Inferior parietal cortex (tissue), 1 donor: ENCODE data around the gene EOMES.
"Not testable (repeated sequence)": the region's sequence is repeated elsewhere in the genome, so short reads cannot be mapped to it uniquely, and the experiment has no call there.

Source experiments
- DNase-seq: peaks from one replicate; pipeline ENCODE4 v3.0.0-alpha.2; 2016; ENCODE audit errors: extremely low spot score

EOMES gene

DNA sequence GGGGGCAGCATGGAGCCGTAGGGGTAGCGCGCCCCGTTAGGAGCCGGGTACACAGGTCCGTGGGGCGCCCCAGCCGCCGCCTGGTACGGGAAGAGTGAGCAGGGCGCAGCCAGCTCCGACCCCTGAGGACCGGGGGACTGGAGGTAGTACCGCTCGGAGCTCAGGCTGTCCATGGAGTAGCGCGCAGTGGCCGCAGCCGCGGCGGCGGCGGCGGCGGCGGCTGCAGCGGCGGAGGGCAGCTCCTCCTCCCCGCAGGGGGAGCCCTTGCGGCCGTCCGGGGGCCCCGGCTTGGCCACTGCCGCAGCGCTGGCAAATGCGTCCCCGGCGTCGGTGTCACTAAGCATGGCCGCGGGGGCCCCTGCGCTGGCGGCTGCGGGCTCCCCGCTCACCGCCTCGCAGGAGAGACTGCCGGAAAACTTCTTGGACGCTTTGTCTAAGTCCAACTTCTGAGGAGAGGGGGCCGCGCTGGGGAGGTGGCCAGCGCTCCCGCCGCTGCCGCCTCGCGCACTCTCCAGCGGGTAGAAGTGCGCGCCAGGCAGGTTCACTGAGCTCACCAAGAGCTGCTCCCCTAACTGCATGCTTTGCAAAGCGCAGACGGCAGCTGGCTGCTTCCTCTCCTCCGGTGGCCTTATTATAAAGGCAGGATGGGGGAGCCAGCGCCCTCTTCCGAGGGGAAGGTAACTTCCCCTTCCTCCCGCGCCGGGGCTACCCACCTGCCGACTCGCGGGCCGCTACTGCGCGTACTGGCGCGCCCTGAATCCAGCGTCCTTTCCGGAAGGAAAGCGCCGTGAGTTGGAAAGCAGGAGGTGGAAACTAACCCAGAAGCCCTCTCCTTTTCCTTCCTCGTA, at the start of gene EOMES:
Gene EOMES, minus strand, starts transcription at position 607 of the 848 bp plus-strand sequence. Its CDS starts 29 bp downstream, at position 578.
- DNase-seq, result no peak

DNA sequence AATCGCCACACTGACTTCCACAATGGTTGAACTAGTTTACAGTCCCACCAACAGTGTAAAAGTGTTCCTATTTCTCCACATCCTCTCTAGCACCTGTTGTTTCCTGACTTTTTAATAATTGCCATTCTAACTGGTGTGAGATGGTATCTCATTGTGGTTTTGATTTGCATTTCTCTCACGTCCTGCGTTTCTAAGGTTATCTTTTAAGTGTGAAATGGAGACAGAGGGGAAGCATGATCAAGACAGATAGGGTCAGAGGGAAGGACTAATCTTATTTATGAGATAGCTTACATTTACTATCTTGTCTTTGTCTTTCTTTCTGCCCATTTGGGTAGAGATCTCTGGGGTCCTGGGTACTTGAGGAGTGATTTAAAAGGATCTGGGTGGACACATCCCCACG, 48.3 kb upstream of the EOMES start:
- not testable (repeated sequence) for DNase-seq

DNA sequence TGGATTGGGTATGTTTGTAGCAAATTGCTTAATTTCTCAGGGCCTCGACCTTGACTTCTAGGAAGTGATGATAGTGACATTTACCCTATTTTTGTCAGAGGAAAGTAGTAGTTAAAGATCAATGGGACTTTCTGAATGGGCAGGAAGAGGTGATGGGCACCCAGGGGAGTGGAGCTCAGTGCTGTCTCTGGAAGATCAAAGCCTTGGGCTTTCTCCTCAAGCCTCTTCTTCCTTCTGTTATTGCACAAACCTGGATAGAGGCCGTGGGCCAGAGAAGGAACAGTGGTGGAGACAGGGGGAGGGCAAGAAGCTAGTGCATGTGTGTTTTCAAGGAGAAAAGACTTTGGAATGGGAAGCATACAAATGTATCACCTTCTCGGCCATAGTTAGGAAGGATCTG, 44.9 kb upstream of the EOMES start:
- no peak for DNase-seq

DNA sequence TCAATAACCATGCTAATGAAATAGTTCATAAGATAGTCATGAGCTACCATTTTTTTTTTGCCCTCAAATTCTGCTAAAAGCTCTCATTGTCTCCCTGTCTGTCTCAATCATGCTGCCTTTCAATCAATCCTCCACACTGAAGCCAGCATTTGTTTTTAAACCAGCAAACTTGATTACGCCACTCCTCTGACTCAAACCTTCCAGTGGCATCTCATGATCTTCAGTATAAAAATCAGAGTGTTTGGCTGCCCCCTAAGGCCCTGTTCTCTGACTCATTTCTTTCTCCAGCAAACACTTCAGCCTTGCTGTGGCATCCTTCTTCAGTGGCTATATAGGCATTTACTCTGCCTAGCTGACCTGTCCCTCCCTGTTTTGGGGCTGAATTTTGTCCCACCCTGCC, 36.0 kb upstream of the EOMES start:
- no peak for DNase-seq

DNA sequence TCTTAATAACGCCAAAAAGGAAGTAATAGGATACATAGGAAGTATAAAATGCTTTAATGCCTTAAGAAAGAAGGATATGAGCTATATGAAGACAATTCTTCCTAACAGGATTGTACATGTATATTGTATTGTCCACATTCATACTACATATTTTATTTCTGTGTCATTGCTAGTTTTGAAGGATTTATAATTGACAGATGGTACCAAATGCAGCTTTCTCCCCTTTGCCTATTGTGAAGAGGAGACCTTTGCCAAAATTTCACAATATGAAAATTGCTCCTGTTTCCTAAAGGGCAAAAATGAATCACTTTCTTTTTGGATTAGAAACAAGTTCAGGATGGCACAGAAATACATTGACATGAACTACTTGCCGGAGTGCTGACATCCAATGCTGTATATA, 34.8 kb upstream of the EOMES start:
- DNase-seq, result no peak

DNA sequence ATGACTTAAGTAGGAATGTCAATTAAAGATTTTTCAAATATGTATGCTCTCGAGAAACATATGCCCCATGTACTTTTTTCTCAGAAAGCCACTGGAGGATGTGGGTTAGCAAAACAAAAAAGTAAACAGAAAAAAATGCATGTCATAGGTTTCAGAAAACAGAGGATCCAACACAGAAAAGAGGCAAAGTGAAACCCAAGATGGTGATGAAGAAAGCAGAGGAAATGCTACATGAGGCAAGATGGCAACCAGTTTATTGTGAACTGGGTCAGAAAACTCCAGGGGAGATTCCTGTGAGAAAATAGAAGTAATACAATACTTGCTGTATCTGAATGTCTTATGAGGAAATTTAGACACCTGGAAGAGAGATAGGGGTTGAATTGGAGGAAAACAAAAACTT, 30.8 kb upstream of the EOMES start:
- no peak for DNase-seq

DNA sequence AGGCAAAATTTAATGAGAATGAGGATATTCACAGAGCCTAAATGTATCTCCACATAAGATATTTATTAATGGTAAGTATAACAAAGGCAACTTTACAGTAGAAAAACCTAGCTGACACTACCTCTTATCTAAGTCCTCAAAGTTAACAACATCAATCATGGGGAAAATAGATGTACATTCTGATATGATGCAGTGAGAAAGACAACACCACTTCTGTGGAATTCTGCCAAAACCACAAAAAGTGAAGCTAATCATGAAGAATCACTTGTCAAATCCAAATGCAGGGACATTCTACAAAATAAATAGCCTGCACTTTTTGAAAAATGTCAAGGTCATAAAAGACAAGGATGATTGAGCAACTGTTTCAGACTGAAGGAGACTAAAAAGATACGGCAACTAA, 27.5 kb upstream of the EOMES start:
- no peak for DNase-seq

DNA sequence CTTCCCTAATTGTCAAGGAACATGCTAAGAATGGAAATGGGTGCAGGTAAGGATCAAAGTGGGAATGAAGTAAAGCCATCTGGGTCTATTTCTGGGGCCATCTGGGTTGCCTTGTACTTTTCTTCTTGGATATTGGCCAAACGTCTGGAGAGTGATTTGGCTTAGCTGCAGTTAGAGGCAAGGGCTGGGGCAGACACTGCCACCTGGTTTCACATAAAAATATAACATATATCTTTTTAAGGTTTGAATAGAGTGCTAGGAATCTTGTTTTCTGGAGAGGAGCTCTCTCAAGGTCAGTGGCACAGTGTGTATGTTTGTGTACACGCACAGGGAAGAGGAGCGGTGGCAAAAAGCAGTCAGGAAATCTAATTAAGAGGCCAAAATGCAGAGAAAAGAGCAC, 24.7 kb upstream of the EOMES start:
- DNase-seq, result no peak

DNA sequence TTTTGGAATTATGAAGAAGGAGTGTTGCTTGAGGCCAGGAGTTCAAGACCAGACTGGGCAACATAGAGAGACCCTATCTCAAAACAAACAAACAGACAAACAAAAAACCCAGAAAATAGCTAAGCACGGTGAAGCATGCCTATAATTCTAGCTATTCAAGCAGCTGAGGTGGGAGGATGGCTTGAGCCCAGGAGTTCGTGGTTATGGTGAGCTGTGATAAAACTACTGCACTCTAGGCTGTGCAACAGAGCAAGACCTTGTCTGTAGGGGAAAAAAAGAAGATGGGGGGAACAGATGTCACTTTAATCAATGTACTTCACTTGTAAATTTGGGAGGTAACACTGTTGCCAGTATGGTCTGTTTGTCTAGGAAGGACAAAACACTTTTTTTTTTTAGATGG, 18.7 kb upstream of the EOMES start:
- DNase-seq, result no peak

DNA sequence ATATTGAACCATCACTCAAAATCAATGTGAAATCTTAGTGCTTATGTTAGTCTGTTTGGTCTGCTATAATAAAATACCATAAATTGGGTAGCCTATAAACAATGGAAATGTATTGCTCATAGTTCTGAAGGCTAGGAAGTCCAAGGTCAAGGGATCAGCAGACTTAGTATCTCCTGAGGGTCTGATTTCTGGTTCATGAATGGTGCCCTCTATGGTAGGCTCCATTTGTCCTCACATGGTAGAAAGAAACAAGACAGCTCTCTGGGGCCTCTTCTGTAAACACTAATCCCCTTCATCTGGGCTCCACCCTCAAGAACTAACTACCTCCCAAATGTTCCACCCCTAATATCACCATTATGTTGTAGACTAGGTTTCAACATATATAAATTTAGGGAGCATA, 15.0 kb upstream of the EOMES start:
- no peak for DNase-seq

DNA sequence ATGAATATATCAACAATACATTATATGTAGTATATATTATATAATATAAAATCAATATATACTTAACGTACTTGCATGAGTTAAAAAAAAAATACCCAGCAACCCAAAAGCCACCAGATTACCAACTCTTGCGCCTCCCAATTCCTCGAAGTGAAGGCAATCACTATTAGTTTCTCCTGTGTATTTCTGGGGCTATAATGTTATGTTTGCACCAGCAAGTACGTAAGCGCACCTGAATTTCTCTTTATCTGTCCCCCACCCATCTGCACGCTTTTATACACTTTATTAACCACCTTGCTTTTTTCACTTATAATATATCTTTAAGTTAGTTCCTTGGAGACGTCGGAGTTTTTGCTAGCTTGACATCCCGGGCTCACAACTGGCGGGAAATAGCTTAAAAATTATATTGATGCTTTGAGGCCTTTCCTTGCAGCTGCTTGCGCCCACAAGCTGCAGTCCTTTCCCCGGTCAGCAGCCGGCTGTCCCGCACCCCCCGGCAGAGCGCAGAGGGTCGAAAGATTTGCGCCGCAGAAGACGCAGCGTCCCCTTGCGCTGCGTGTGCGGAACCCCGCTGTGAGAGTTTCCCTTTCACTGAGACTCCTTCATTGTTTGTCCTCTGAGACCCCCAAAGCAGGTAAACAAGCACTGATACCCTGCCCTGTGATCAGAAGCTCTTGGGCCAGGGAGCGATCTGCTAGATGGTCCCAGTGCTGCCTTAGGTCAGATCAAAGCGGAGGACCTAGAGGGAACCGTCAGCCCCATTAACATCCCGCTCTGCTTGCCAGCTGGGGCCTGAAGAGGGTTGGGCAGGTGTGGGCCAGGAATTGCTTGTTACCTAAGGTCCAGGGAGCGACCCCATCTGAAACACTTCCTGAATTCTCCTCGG, 8.9 kb upstream of the EOMES start:
- DNase-seq, result no peak

DNA sequence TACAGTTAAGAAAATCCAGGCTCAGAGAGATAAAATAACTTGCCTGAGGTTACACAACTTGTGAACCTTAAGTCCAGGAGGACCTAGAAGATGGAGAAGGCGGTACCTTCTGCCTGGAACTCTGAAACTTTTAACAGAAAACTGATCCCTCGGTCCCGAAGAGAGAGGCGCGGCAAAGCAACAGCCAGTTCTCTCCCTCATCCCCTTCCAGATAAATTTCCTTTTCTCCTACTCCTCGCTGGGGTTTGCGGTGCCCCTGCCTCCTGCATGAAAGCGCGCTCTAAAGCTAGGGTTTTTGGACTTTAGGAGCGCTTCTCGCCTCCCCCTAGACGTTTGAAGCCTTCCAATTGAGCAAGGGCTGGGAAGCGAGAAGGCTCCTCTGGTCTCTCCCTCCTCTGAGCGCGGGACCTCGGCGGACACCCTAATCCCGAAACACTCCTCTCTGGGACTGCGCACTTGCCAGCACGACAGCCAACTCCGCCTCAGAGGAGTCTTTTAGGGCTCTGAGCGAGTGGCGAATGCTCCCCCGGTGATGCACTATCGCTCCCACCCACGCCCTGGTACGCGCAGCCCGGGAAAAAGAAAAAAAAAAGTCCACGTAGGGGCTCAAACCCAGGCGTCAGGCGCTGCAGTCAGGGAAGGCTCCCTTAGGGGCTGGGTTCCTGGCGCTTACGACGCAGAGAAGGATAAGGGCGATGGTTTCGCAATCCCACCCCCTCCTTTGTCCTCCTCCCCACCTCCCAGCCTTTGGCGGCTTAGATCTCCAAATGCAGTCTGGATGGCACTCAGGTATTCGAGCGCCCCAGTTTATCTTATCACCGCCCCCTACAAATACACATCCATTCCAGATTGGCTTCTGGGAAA, 7.9 kb upstream of the EOMES start:
- DNase-seq, result no peak

DNA sequence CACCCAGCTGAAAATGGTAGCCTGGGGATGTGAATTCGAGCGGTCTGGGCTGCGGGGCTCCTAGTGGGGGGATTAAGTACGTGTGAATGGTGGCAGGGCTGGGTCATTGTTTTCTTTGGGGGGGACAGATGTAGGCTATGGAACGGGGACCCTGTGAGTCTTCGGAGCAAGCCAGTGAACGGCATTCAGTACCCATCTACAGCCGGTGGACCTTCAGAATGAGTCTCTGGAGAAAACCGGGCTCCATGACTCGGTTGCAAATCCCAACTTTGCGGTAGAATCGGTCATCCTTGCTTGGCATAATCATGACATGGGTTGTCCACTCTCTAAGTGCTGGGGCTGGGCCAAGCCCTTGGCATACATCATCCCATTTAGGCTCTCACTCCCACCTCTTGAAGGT, 7.2 kb upstream of the EOMES start:
- no peak for DNase-seq

DNA sequence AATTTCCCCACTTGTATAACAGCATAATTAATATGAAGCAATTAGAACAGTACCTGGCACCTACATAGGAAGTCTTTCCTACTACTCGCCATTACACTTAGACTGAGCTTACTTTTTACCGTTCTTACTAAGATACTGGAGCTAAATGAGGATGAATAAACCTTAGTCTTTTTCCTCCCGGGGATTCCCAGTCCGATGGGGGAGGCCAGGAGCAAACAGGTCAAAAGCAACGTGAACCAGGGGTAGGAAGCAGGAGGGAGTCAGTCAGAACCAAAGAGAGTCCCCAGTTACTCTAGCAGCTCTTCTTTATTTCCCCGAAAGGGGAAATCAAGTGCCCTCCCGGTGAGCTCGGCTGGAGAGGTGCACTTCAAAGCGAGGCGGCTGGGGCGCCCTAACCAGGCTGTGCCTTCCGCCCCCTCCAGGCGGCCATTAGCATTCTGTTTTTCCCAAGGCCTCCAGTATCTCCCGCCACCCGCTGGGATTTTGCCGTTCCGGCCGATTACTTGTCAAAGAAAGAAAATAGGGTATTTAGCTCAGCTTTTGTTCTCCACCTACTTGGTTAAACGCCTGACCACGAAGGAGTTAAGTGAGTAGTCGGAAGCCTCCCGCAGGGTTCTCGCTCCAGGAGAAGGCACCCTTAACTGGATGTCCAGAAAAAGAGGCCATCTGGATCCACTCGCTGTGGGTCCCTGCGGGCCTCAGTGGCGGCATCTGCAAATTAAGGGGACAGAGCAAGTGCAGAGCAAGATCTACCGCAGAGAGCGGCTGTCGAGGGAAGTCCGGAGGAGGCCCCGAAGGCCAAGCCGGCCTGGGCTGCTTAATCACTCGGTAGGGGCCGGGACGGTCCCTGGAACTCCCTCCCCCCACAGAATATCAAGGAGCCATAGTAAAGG, 6.3 kb upstream of the EOMES start:
- no peak for DNase-seq

DNA sequence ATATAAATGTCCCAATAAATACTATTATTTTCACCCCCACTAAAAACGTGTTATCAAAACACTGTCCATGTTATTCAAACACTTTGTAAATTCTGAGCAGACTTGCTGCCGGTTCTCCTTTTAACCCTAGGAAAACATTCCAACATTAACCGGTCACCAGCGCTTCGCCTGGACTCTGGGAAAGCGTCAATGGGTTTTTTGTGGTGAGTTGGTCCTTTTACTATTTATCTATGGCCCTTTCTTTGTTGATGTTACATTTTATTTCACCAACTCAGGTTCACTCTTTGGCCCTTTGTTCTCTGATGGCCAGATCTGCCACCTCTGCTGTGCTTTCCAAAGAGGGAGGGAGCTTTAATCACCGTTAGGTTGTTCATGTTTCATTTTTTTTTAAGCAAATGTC, 4.1 kb upstream of the EOMES start:
- no peak for DNase-seq

DNA sequence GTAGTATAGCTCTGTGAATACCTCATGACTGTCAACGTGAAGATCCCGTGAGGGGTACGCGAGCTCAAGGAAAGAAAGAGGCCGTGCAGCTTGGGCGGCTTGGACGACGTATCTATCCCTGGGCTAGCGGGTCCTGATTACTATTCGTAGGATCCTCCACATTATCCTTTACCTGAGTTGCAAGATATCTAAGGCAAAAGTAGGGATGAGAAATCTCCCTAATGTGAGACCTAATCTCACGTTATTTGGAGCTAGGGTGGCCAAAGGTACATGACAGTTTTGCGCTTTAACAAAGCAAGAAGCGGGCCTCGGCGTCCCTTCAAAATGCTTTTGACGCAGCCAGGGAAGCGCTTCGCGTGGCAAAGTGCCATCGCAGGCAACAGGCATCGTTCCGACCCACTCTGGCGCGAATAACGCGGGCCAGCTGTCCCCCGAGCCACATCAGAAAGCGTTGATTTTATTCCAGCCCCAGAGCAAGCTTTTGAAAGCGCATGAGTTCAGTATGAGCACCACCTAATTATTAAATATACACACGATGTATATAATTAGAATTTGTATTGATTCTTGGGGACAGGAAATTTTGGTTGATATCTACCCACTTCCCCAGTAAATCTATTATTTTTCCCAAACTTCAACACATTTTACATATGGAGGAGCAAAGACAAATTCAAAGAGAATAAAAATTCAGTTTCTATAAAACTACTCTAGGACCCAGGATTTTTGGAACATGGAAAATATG, 2.5 kb upstream of the EOMES start:
- no peak for DNase-seq

DNA sequence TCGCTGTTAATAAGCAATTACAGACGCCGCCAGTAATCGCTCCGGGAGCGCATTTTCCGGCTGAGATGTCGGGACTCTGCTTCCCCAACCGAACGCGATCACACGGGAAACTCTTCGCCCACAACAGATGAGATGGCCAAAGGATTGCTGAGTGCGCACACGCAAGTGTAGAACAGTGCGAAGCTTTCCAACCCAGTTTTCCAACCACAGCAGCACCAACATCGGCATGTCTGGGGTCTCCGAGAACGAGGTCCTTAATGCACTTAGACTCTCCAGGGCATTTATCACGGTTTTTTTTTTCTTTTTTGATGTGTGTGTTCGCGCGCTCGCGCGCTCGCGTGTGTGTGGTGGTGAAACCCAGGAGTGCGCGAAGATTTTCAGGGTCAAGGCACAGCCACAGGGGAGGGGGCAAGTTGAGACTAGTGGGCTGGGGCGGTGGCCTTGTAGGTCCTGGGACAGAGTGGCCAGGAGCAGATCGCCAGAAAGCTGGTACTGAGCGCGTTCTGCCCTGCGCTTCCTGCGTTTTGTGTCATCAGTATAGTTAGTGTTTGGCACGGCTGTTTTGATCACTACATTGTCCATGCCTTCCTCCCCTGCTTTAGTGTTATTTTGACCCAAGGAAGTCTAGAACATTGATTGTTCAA, 1.8 kb upstream of the EOMES start:
- no peak for DNase-seq

DNA sequence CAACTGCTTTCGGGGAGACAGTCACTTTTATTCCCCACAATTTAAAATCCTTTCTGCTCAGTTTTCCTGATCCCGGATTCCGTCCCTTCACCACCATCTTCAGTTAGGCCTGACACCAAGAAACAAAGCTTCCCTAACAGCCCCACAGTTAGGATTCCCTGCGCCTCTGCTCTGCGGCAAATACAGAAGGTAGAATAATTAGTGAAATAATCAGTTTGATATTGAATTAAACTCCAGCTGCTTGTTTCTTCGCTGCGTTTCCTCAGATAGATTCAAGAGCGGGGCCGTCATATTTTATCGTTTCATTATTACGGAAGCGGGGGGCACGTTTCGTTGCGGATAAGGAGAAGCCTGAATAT, 1.3 kb upstream of the EOMES start:
- DNase-seq, result no peak

DNA sequence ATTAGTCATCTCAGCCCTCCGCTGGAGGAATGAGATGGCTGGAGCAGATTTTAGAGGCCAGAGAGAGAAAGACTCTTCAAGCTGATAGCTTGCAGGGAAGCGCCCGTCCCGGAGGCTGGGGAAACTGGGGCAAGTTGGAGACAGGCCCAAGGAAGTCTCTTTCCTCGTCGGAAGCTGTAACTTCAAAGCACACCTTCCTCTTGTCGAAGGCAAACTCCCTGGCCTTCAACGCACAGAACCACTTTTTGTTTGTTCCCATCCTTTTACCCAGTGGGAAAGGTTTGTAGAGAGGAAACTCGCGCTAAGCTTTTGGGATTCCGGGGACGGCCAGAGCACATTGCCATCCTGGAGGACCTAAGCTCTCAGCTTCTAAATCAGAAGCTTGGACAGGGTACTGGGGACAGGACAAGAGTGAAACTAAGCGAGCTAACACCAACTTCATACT, 900 bp upstream of the EOMES start:
- DNase-seq, result no peak
